ENCODE measurements around the gene SLC26A4.

Gene SLC26A4

GRCh38 chr7:107661081-107661864, 645 bp downstream of the SLC26A4 start:
- DNase-seq: peak; percentile 44

- DNase-seq: no peak
Measured at GRCh38 chr7:107661865-107662379, 1.3 kb downstream of the SLC26A4 start.

- no peak for DNase-seq
Measured at GRCh38 chr7:107663196-107663595, 2.6 kb downstream of the SLC26A4 start.

- no peak for DNase-seq
Measured at GRCh38 chr7:107666790-107667189, 6.2 kb downstream of the SLC26A4 start.

- DNase-seq: no peak
Measured at GRCh38 chr7:107667341-107667740, 6.7 kb downstream of the SLC26A4 start.

GRCh38 chr7:107668296-107668695, 7.7 kb downstream of the SLC26A4 start:
- DNase-seq: no peak

GRCh38 chr7:107672183-107672582, 11.6 kb downstream of the SLC26A4 start:
- no peak for DNase-seq

- DNase-seq: no peak
Measured at GRCh38 chr7:107676249-107676648, 15.6 kb downstream of the SLC26A4 start.

- no peak for DNase-seq
Measured at GRCh38 chr7:107678110-107678753, 17.6 kb downstream of the SLC26A4 start.

- DNase-seq: no peak
Measured at GRCh38 chr7:107680478-107680877, 19.9 kb downstream of the SLC26A4 start.

- no peak for DNase-seq
Measured at GRCh38 chr7:107682886-107683285, 22.3 kb downstream of the SLC26A4 start.

GRCh38 chr7:107684287-107684686, 23.7 kb downstream of the SLC26A4 start:
- DNase-seq: no peak

GRCh38 chr7:107684947-107685463, 24.4 kb downstream of the SLC26A4 start:
- DNase-seq: no peak

GRCh38 chr7:107686816-107687387, 26.3 kb downstream of the SLC26A4 start:
- no peak for DNase-seq

- DNase-seq: no peak
Measured at GRCh38 chr7:107687656-107688055, 27.0 kb downstream of the SLC26A4 start.

GRCh38 chr7:107689553-107689952, 28.9 kb downstream of the SLC26A4 start:
- no peak for DNase-seq

GRCh38 chr7:107690084-107690483, 29.5 kb downstream of the SLC26A4 start:
- DNase-seq: no peak

GRCh38 chr7:107690611-107691010, 30.0 kb downstream of the SLC26A4 start:
- DNase-seq: no peak

- DNase-seq: no peak
Measured at GRCh38 chr7:107691716-107692115, 31.1 kb downstream of the SLC26A4 start.

- no peak for DNase-seq
Measured at GRCh38 chr7:107692501-107692900, 31.9 kb downstream of the SLC26A4 start.

- DNase-seq: no peak
Measured at GRCh38 chr7:107693396-107693795, 32.8 kb downstream of the SLC26A4 start.

GRCh38 chr7:107694386-107694785, 33.8 kb downstream of the SLC26A4 start:
- DNase-seq: no peak

GRCh38 chr7:107696330-107696946, 35.8 kb downstream of the SLC26A4 start:
- DNase-seq: no peak

Data from activated naive CD4-positive, alpha-beta T cell treated with Interleukin-2 at 50 U/mL for 16 hours (primary cell).